ENCODE data around the gene A2M. TPM values are rescaled to one million over a fixed set of nuclear protein-coding genes. Genes with fewer than 3 reads are reported as not detected.

The A2M gene
- total and polyA plus RNA-seq, 4 donors, result 268 to 2,389 (median 1,708) TPM

DNA sequence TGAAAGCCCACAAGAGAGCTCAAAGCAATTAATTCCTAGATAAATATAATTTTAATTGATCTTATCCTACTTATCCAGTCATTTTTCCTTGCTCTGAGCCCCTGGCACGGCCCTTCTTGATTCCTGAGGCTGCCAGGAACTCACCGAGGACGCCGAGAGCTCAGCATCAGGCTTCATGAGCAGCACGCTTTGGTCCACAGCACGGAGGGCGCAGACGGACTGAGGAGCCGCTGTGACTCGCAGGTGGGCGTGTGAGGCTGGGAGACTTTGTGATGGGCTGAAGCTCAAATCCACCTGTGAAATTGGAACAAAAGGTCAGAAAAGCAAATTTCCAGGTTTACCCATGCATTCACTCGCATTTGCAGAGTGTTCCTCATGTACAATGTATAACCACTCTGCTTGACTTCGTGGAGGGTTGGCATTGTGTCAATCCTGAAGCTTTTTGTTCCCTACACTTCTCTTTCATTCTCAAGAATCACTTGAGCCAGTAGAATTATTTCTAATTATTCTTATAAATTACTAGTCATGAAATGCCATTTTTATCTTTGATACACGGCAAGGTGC is 17.2 kb downstream of the A2M start:
- no peak overlapping the region for H3K27ac ChIP-seq (ENCODE audit: low read depth in 1 of 2, low read length in 2 of 2)
- no peak overlapping the region for H3K4me3 ChIP-seq (ENCODE audit: low read length in 2 of 2)
- no peak for ATAC-seq (ENCODE audit: low FRiP score)
- no peaks in the 10 kb centered on the region for H3K27me3 ChIP-seq (ENCODE audit: control insufficient read depth in 1 of 2, insufficient read depth in 2 of 2, low read length in 1 of 2)
- DNase-seq, result no peak
- intact Hi-C loops (cut with DNase I), result no loop called here
- peaks cover 11 to 15% of the 10 kb centered on the region in 2 donors for H3K36me3 ChIP-seq (ENCODE audit: control insufficient read depth in 1 of 2, insufficient read depth in 2 of 2, low read length in 1 of 2)
- no peaks in the 10 kb centered on the region for H3K9me3 ChIP-seq (ENCODE audit: control insufficient read depth, low read length)
- 87 to 93% methylated on average over 14 of the region's 14 CpGs for WGBS, 2 donors
- H3K4me1 ChIP-seq (ENCODE audit: control insufficient read depth in 1 of 2, insufficient read depth in 2 of 2, low read length in 2 of 2), result no peaks in the 10 kb centered on the region

DNA sequence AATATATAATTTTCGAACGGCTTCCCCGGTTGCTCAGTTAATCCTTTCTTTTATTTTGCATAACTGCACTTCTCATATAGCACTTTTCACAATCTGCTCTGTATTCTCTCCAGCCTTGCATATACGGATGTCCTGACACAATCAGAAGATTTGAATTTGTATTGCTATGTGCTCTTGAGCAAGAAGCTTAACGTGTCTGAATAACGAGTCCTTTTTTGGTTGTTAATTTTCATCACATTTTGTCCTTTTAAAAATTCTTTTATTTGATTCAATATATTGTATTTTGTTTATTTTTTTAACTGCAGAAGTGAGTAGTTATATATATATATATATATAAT is 17.6 kb downstream of the A2M start:
- Histone ChIP-seq H3K4me1 (ENCODE audit: control insufficient read depth in 1 of 2, insufficient read depth in 2 of 2, low read length in 2 of 2) (no peaks in the 10 kb centered on the region), H3K9me3 (ENCODE audit: control insufficient read depth, low read length) (no peaks in the 10 kb centered on the region), H3K36me3 (ENCODE audit: control insufficient read depth in 1 of 2, insufficient read depth in 2 of 2, low read length in 1 of 2) (peaks cover 12 to 15% of the 10 kb centered on the region in 2 donors), H3K27ac (ENCODE audit: low read depth in 1 of 2, low read length in 2 of 2) (no peak overlapping the region), H3K4me3 (ENCODE audit: low read length in 2 of 2) (no peak overlapping the region), H3K27me3 (ENCODE audit: control insufficient read depth in 1 of 2, insufficient read depth in 2 of 2, low read length in 1 of 2) (no peaks in the 10 kb centered on the region)
- intact Hi-C loops (cut with DNase I), result no loop called here
- ATAC-seq (ENCODE audit: low FRiP score) (no peak), DNase-seq (no peak)
- 91 to 94% methylated on average over 6 of the region's 6 CpGs for WGBS, 2 donors

DNA sequence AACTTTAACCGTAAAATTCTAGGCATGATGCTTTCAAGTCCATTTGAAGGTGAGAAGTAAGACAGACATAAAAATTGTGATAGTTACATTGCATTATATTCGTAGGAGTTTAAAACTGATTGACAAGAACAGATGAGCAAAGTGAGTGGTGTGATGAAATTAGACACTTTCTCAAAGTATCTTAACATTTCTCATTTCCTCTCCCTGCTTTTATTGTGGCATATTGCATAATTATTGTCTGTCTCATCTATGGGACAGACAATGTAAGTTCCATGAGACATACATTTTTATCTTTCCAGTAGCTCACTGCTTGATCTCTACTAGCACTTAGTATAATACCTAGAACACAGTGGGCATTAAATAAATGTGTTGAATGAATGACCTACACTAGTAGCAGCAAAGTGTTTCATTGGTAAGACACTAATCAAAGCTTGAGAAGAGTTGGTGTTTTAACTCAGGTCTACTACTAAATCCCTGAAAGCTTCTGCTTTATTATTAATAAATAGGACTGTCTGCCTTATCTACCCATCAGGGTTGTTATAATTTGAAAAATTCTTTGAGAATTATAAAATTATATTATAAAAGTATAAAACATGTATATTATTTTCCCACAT is 19.0 kb downstream of the A2M start:
- Histone ChIP-seq H3K9me3 (ENCODE audit: control insufficient read depth, low read length) (no peaks in the 10 kb centered on the region), H3K36me3 (ENCODE audit: control insufficient read depth in 1 of 2, insufficient read depth in 2 of 2, low read length in 1 of 2) (peaks cover 12 to 14% of the 10 kb centered on the region in 2 donors), H3K27me3 (ENCODE audit: control insufficient read depth in 1 of 2, insufficient read depth in 2 of 2, low read length in 1 of 2) (no peaks in the 10 kb centered on the region), H3K4me3 (ENCODE audit: low read length in 2 of 2) (no peak overlapping the region), H3K4me1 (ENCODE audit: control insufficient read depth in 1 of 2, insufficient read depth in 2 of 2, low read length in 2 of 2) (no peaks in the 10 kb centered on the region), H3K27ac (ENCODE audit: low read depth in 1 of 2, low read length in 2 of 2) (no peak overlapping the region)
- WGBS, 2 donors, result 91 to 95% methylated on average over 2 of the region's 2 CpGs
- no peak for ATAC-seq (ENCODE audit: low FRiP score)
- intact Hi-C loops (cut with DNase I), result no loop called here
- no peak for DNase-seq

DNA sequence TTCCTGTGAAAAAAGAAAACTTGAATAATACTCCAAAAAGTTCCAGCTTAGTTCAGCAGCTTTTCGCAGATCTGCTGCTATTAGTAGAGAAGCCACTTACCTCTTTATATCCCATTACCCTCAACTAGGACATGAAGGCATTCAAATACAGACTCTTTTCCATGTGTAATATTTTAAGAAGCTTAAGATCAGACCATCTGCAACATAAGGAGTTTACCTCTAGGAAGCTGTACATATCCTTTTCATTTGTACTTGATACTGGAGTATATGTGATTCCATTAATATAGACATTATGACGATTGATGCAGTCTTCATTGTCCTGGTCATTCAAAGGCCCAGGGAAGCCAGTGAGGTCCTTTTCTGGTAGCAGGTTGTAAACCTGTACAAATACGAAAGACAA is 20.4 kb downstream of the A2M start:
- H3K36me3 ChIP-seq (ENCODE audit: control insufficient read depth in 1 of 2, insufficient read depth in 2 of 2, low read length in 1 of 2), result peaks cover 9 to 12% of the 10 kb centered on the region in 2 donors
- no peaks in the 10 kb centered on the region for H3K9me3 ChIP-seq (ENCODE audit: control insufficient read depth, low read length)
- ATAC-seq (ENCODE audit: low FRiP score) (no peak), DNase-seq (no peak)
- WGBS, 2 donors, result 88 to 93% methylated on average over 3 of the region's 3 CpGs
- H3K27ac ChIP-seq (ENCODE audit: low read depth in 1 of 2, low read length in 2 of 2), result no peak overlapping the region
- H3K27me3 ChIP-seq (ENCODE audit: control insufficient read depth in 1 of 2, insufficient read depth in 2 of 2, low read length in 1 of 2), result no peaks in the 10 kb centered on the region
- intact Hi-C loops (cut with DNase I), result no loop called here
- H3K4me3 ChIP-seq (ENCODE audit: low read length in 2 of 2), result no peak overlapping the region
- H3K4me1 ChIP-seq (ENCODE audit: control insufficient read depth in 1 of 2, insufficient read depth in 2 of 2, low read length in 2 of 2), result no peaks in the 10 kb centered on the region

DNA sequence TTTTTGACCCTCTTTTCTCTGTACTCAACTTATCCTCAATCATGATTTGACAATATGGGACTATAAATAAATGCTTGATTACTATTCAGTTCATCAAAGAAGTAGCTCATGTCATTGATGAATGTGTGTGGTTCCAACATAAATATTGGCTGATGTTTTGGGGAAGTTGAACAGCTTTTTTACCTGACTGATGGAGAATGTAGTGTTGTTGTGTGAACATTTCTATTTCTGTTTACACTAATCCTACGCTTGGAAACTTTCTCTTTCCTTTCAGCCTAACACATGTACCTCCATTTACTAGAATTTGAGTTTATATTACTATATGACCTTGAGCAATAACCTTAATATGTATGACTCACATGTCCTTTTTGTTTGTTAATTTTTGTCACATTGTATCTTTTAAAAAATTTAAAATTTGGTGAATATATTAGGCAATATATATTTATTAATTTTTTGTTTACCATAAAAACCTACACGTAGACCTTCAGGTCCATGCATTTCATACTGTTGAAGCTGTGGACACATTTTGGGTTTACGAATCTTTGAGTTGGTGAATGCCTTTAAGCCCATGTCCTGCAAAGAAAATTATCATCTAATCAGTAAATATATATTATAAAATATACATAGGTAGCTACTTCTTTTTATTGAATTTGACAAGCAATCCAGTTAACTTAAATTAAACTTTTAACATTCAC is 21.1 kb downstream of the A2M start:
- DNase-seq (no peak), ATAC-seq (ENCODE audit: low FRiP score) (no peak)
- Histone ChIP-seq H3K36me3 (ENCODE audit: control insufficient read depth in 1 of 2, insufficient read depth in 2 of 2, low read length in 1 of 2) (peaks cover 11 to 13% of the 10 kb centered on the region in 2 donors), H3K27ac (ENCODE audit: low read depth in 1 of 2, low read length in 2 of 2) (no peak overlapping the region), H3K27me3 (ENCODE audit: control insufficient read depth in 1 of 2, insufficient read depth in 2 of 2, low read length in 1 of 2) (no peaks in the 10 kb centered on the region), H3K4me1 (ENCODE audit: control insufficient read depth in 1 of 2, insufficient read depth in 2 of 2, low read length in 2 of 2) (no peaks in the 10 kb centered on the region), H3K4me3 (ENCODE audit: low read length in 2 of 2) (no peak overlapping the region), H3K9me3 (ENCODE audit: control insufficient read depth, low read length) (no peaks in the 10 kb centered on the region)
- 90 to 94% methylated on average over 3 of the region's 3 CpGs for WGBS, 2 donors
- intact Hi-C loops (cut with DNase I), result no loop called here

DNA sequence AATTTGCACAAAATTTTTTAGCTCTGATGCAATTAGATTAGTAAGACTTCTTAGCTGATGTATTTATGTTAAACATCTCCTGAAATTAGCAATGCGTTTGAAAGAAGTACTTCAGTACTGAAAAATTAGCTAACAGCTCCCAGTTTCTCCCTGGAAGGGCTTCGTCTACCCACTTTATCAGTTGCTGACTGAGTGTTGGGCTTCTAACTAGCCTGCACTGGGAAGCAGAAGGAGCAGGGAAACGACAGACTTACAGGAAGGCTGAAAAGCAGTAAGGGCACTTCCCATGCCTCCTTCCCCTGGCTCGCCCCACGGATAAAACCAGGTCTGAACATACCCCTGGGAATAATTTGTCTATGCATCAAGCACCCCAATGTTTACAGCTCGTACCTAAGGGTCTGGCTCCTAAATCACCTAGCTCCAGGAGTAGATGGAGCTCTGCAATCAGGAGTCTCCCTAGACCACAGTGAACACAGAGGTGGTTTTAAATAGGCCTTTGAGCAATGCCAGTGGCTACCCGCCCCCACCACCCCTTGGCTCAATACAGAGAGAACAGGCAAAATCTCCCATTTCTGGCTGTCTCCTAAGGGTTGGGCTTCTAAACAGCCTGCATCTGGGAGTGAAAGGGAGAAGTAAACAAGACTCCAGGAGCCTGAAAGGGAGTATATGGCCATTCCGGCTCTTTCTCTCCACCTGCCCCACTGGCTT is 23.7 kb downstream of the A2M start:
- H3K27me3 ChIP-seq (ENCODE audit: control insufficient read depth in 1 of 2, insufficient read depth in 2 of 2, low read length in 1 of 2), result no peaks in the 10 kb centered on the region
- intact Hi-C loops (cut with DNase I), result no loop called here
- H3K27ac ChIP-seq (ENCODE audit: low read depth in 1 of 2, low read length in 2 of 2), result no peak overlapping the region
- ATAC-seq (ENCODE audit: low FRiP score), result no peak
- 71 to 75% methylated on average over 8 of the region's 8 CpGs for WGBS, 2 donors
- H3K4me1 ChIP-seq (ENCODE audit: control insufficient read depth in 1 of 2, insufficient read depth in 2 of 2, low read length in 2 of 2), result no peaks in the 10 kb centered on the region
- no peaks in the 10 kb centered on the region for H3K9me3 ChIP-seq (ENCODE audit: control insufficient read depth, low read length)
- H3K36me3 ChIP-seq (ENCODE audit: control insufficient read depth in 1 of 2, insufficient read depth in 2 of 2, low read length in 1 of 2), result peaks cover 5 to 10% of the 10 kb centered on the region in 2 donors
- DNase-seq, result no peak
- H3K4me3 ChIP-seq (ENCODE audit: low read length in 2 of 2), result no peak overlapping the region

DNA sequence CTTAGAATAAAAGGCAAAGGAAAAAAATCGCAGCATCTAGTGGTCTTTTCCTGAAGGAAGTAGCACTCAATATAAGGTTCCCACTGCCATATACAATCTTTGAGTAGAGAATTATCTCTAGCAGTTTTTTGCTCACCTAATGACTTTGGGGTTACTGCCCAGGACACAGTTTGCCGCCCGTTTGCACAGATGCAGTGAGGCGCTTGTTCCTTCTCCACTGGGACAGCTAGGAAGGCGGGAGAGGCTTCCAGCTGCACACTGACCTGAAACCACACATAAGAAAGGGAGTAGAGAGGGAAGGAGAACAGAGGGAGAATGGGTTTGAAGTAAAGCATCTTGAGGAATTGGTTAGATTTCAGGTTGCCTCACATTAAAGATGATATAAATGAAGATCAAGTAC is 25.5 kb downstream of the A2M start:
- H3K9me3 ChIP-seq (ENCODE audit: control insufficient read depth, low read length), result no peaks in the 10 kb centered on the region

DNA sequence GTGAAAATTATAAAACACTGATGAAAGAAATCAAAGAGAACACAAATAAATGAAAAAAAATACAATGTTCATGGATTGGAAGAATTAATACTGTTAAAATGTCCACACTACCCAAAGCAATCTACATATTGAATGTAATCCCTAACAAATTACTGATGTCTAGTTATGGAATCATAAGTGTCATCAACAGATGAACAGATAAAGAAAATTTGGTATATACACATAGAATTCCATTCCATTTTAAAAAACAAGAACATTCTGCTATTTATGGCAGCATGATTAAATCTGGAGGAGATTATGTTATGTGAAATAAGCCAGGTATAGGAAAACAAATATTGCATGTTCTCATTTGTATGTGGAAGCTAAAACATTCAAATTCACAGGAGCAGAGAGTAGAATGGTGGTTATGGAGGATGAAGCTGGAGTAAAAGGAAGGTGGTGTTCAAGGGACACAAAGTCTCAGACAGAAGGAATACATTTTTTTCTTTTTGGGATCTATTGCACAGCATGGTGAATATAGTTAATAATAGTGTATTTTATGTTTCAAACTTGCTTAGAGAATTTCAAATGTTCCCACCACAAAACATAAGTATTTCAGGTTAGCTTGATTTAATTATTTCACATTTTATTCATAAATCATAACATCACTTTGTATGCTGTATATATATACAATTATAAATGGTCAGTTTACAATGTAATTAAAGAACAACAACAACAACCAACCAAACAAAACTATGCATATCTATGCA is 28.5 kb downstream of the A2M start:
- intact Hi-C loops (cut with DNase I), result no loop called here
- no peak overlapping the region for H3K4me3 ChIP-seq (ENCODE audit: low read length in 2 of 2)
- ATAC-seq (ENCODE audit: low FRiP score), result no peak
- H3K4me1 ChIP-seq (ENCODE audit: control insufficient read depth in 1 of 2, insufficient read depth in 2 of 2, low read length in 2 of 2), result peaks cover 0 to 1% of the 10 kb centered on the region in 2 donors
- peaks cover 0 to 6% of the 10 kb centered on the region in 2 donors for H3K36me3 ChIP-seq (ENCODE audit: control insufficient read depth in 1 of 2, insufficient read depth in 2 of 2, low read length in 1 of 2)
- no peak overlapping the region for H3K27ac ChIP-seq (ENCODE audit: low read depth in 1 of 2, low read length in 2 of 2)
- no peaks in the 10 kb centered on the region for H3K27me3 ChIP-seq (ENCODE audit: control insufficient read depth in 1 of 2, insufficient read depth in 2 of 2, low read length in 1 of 2)
- H3K9me3 ChIP-seq (ENCODE audit: control insufficient read depth, low read length), result no peaks in the 10 kb centered on the region
- no peak for DNase-seq

More for the DNA sequence above, 25.5 kb downstream of the A2M start:
- no peak overlapping the region for H3K4me3 ChIP-seq (ENCODE audit: low read length in 2 of 2)
- no peak overlapping the region for H3K27ac ChIP-seq (ENCODE audit: low read depth in 1 of 2, low read length in 2 of 2)
- no peaks in the 10 kb centered on the region for H3K27me3 ChIP-seq (ENCODE audit: control insufficient read depth in 1 of 2, insufficient read depth in 2 of 2, low read length in 1 of 2)
- intact Hi-C loops (cut with DNase I), result no loop called here
- ATAC-seq (ENCODE audit: low FRiP score) (no peak), DNase-seq (no peak)
- WGBS, 2 donors, result 82 to 88% methylated on average over 5 of the region's 5 CpGs
- H3K36me3 ChIP-seq (ENCODE audit: control insufficient read depth in 1 of 2, insufficient read depth in 2 of 2, low read length in 1 of 2), result peaks cover 5 to 10% of the 10 kb centered on the region in 2 donors
- peaks cover 0 to 1% of the 10 kb centered on the region in 2 donors for H3K4me1 ChIP-seq (ENCODE audit: control insufficient read depth in 1 of 2, insufficient read depth in 2 of 2, low read length in 2 of 2)

All from aorta (tissue), 5 donors.